ENCODE measurements around the gene CST8. TPM values are rescaled to one million over a fixed set of nuclear protein-coding genes. Genes with fewer than 3 reads are reported as not detected.

The CST8 gene
- total RNA-seq, 1 experiment from 2014 or later, result not detected

GRCh38 chr20:23530937-23531567, 40.1 kb downstream of the CST8 start:
- Histone ChIP-seq H2AK5ac (ENCODE audit: insufficient read length, low read length) (no peak overlapping the region), H3K4me2 (ENCODE audit: insufficient read depth, insufficient read length, low read length) (no peak overlapping the region), H2BK15ac (ENCODE audit: low read depth, low read length) (no peak overlapping the region), H2BK5ac (ENCODE audit: insufficient read length, low read length) (no peak overlapping the region), H3K79me2 (ENCODE audit: insufficient read depth, low read length) (no peaks in the 10 kb centered on the region), H2AFZ (ENCODE audit: low read length) (no peak overlapping the region), H3K4ac (ENCODE audit: low read depth, low read length) (no peak overlapping the region), H4K5ac (ENCODE audit: insufficient read length, low read depth, low read length) (no peak overlapping the region), H3K27ac (ENCODE audit: insufficient read length, low read depth, low read length) (no peak overlapping the region), H4K91ac (ENCODE audit: insufficient read length, low read depth, low read length) (no peak overlapping the region), H3K14ac (ENCODE audit: insufficient read depth, low read length) (no peak overlapping the region), H3K56ac (ENCODE audit: insufficient read length, low read depth, low read length) (no peak overlapping the region), H3K18ac (ENCODE audit: insufficient read length, low read depth, low read length) (no peak overlapping the region), H3K4me1 (ENCODE audit: insufficient read depth, low read length) (peaks cover 3% of the 10 kb centered on the region; the same call in 1 of the 2 replicates), H3K27me3 (ENCODE audit: insufficient read depth, low read length) (no peaks in the 10 kb centered on the region), H2BK120ac (ENCODE audit: low read depth, low read length, poor library complexity, severe bottlenecking) (no peak overlapping the region), H4K8ac (replicated peaks; ENCODE audit: insufficient read length, low read depth, low read length) (no peak overlapping the region), H3K79me1 (ENCODE audit: insufficient read depth, low read depth, low read length, poor library complexity, severe bottlenecking) (no peaks in the 10 kb centered on the region), H4K20me1 (ENCODE audit: control insufficient read depth, insufficient read depth, insufficient read length) (no peaks in the 10 kb centered on the region), H3K9me3 (ENCODE audit: control insufficient read depth, low read depth, low read length) (no peaks in the 10 kb centered on the region), H3K23me2 (ENCODE audit: insufficient read length, low read depth, low read length, poor library complexity, severe bottlenecking) (no peaks in the 10 kb centered on the region), H2BK20ac (ENCODE audit: low read depth, low read length, poor library complexity, severe bottlenecking) (no peak overlapping the region), H3K9ac (ENCODE audit: extremely low read depth, insufficient read length, low read length) (no peak overlapping the region), H3T11ph (ENCODE audit: low read length) (no peak overlapping the region), H3K23ac (ENCODE audit: insufficient read length, low read depth, low read length) (no peak overlapping the region), H2BK12ac (ENCODE audit: insufficient read length, low read depth, low read length) (no peak overlapping the region)
- TF ChIP-seq CTCF (conservative IDR thresholded peaks at IDR 0.05), result no peak
- H3K27ac Mint-ChIP-seq, result no peak overlapping the region
- peaks cover 53 to 54% of the 10 kb centered on the region in 2 experiments for H3K4me1 Mint-ChIP-seq
- H3K9me3 Mint-ChIP-seq, result peaks cover 27 to 31% of the 10 kb centered on the region in 2 experiments
- DNase-seq, result no peak
- H3K27me3 Mint-ChIP-seq (ENCODE audit: low read depth), result peaks cover 27% of the 10 kb centered on the region
- no CpG with 5 or more reads among the region's 1 CpG for WGBS (ENCODE audit: extremely low coverage, insufficient read length, low lambda C conversion rate)
- no peak overlapping the region; a peak in 1 of 5 replicates for H3K4me3 Mint-ChIP-seq
- H3K36me3 Mint-ChIP-seq (ENCODE audit: insufficient read depth in 1 of 3, low read depth in 3 of 3), result peaks cover 23 to 32% (median 26%) of the 10 kb centered on the region in 3 experiments
